ENCODE data around the gene MYO1B.

MYO1B gene

GRCh38 chr2:191303140-191304005 lies 58.2 kb downstream of the MYO1B start:
- DNase-seq (ENCODE audit: extremely low read depth, low read depth): no peak
- TF ChIP-seq, protein P1, sequence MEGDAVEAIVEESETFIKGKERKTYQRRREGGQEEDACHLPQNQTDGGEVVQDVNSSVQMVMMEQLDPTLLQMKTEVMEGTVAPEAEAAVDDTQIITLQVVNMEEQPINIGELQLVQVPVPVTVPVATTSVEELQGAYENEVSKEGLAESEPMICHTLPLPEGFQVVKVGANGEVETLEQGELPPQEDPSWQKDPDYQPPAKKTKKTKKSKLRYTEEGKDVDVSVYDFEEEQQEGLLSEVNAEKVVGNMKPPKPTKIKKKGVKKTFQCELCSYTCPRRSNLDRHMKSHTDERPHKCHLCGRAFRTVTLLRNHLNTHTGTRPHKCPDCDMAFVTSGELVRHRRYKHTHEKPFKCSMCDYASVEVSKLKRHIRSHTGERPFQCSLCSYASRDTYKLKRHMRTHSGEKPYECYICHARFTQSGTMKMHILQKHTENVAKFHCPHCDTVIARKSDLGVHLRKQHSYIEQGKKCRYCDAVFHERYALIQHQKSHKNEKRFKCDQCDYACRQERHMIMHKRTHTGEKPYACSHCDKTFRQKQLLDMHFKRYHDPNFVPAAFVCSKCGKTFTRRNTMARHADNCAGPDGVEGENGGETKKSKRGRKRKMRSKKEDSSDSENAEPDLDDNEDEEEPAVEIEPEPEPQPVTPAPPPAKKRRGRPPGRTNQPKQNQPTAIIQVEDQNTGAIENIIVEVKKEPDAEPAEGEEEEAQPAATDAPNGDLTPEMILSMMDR (IDR thresholded peaks at IDR 0.05; ENCODE audit: low read depth, low read length, missing control alignments): no peak
- no peak overlapping the region for H3K4me3 ChIP-seq (replicated peaks; ENCODE audit: low read depth, low read length)

DNA sequence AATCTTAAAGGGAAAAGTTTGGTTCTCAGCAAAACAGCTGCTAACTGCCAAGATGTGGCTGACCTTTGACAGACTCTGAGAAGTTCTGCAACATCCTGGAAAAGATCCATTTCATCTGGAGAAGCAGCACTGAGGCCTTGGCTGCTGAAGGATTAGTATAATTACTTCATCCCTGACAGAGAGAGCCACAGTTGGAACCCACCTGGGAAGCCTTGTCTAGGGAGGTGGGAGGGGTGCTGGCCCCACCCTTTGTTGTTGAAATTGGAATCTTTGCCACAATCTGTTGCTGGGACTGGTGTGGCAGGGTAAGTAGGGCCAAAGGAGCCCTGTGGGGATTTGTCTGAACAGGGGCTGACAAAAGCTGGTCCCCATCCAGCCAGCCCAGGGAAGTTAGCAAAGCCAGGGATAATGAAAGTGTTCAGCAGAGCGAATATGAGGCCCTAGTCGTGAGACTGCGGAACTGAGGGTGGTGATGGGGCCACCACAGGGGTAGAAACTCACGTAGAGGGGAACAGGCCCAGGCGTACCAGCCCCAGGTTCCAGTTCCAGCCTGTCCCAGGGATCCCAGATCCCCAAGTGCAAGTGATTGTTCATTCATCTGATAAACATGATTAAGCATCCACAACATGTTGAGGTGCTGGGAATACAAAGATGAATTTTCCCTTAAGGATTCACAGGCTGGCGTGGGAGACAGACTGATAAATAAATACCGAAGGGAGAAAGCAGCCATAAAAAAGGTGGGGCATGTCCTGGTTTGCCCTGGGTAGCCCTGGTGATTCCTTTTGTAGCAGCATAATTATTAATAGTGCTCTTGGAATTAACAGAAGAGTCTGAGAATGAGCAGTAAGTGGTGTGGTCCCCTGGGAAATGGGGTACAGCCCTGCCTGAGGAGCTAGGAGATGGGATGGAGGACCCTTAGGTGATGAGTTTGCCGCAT lies 60.0 kb downstream of the MYO1B start:
- TF ChIP-seq, protein P1 (IDR thresholded peaks at IDR 0.05; ENCODE audit: low read depth, low read length, missing control alignments): no peak
- peak; percentile 73 for DNase-seq (ENCODE audit: extremely low read depth, low read depth)
- no peak overlapping the region for H3K4me3 ChIP-seq (replicated peaks; ENCODE audit: low read depth, low read length)

- no peak overlapping the region for H3K4me3 ChIP-seq (replicated peaks; ENCODE audit: low read depth, low read length)
- TF ChIP-seq, protein P1 (IDR thresholded peaks at IDR 0.05; ENCODE audit: low read depth, low read length, missing control alignments): no peak
Measured at GRCh38 chr2:191308026-191308425, 62.8 kb downstream of the MYO1B start.

GRCh38 chr2:191311156-191311555 lies 66.0 kb downstream of the MYO1B start:
- TF ChIP-seq, protein P1 (IDR thresholded peaks at IDR 0.05; ENCODE audit: low read depth, low read length, missing control alignments): no peak
- no peak for DNase-seq (ENCODE audit: extremely low read depth, low read depth)
- H3K4me3 ChIP-seq (replicated peaks; ENCODE audit: low read depth, low read length): no peak overlapping the region

More at GRCh38 chr2:191308026-191308425, 62.8 kb downstream of the MYO1B start:
- no peak for DNase-seq (ENCODE audit: extremely low read depth, low read depth)

GRCh38 chr2:191311627-191312026 lies 66.4 kb downstream of the MYO1B start:
- H3K4me3 ChIP-seq (replicated peaks; ENCODE audit: low read depth, low read length): no peak overlapping the region
- DNase-seq (ENCODE audit: extremely low read depth, low read depth): peak; percentile 58
- TF ChIP-seq, protein P1 (IDR thresholded peaks at IDR 0.05; ENCODE audit: low read depth, low read length, missing control alignments): no peak

- no peak for DNase-seq (ENCODE audit: extremely low read depth, low read depth)
- TF ChIP-seq, protein P1 (IDR thresholded peaks at IDR 0.05; ENCODE audit: low read depth, low read length, missing control alignments): no peak
- no peak overlapping the region for H3K4me3 ChIP-seq (replicated peaks; ENCODE audit: low read depth, low read length)
Measured at GRCh38 chr2:191312163-191312562, 67.0 kb downstream of the MYO1B start.
